Fibroblast of skin of left quadriceps (primary cell): ENCODE results near the gene STARD13.

Experiments used
- DNase-seq, 2 experiments: peaks; one replicate each; pipeline ENCODE4 v3.0.0-alpha.2; 2013; ENCODE audit warnings: low read depth in 2 of 2

Gene STARD13

GRCh38 chr13:33090755-33091414 lies 194.7 kb downstream of the STARD13 start:
- DNase-seq, result no peak

DNA sequence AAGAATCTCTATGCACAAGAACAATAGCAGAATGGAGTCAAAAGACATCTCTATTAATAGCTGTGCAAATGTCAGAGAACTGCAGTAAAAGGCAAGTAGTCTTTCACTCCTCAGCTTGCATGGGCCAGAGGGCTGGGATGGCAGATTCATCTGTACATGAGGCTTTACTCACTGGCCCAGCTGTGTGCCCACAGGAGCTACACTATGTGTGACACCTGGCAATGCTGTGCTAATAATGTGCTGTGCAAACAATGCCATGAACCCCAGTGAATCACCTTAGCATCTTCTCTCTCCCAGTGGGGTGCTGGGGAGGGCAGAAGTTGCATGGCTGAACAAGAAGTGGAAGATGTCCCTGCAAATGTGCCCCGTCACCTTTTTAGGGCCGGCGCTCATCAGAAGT lies 196.2 kb downstream of the STARD13 start:
- no peak for DNase-seq

- no peak for DNase-seq
Observed at GRCh38 chr13:33087790-33088189, 197.8 kb downstream of the STARD13 start.

DNA sequence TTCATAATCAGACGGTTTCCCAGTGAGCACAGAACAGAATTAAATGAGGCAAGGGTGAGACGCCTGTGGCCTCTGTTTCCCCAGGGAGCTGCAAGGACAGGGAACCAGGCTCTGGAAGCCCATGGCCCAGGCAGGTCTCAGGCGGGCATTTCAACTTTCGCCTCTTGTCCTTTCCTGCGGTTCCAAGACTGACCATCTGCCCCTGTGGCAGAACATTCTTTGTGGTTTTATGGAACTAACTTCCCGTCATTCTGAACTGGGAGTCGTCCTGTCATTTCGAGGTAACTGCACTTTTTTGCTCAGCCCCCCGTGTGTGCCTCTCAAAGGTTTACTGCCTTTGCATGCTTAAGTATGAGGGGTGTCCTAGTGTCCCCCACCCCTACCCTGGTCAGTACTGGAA lies 198.5 kb downstream of the STARD13 start:
- no peak for DNase-seq

DNA sequence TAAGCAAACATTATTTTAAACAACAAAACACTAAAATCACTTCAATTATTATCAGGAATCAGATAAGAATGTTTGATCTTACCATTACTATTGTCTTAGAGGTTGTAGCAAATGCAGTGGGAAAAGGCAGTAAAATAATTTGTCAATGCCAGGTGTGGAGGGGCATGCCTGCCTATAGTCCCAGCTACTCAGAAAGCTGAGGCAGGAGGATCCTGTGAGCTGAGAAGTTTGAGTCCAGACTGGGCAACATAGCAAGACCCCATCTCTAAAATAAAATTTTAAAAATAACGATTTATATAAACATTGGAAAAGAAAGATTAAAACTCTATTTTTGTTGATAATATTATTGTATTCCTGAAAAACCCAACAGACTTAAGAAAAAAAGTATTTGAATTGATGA lies 202.5 kb downstream of the STARD13 start:
- DNase-seq, result no peak

DNA sequence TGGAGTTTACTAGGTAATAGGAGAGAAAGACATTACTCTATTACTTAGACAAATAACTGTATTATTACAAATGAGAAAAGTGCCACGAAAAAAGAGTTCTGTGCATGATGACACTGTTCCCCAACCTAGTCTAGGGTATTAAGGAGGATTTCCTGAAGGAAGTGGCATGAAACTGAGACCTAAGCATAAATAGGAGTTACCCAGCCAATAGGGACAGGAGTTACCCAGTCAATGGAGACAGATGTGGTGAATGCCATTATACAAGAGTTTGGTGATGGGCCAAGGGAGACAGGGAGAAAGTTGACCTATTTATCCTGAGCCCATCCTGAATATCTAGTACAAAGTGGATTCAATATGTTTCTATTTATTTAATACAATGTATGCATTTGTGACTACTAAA lies 203.9 kb downstream of the STARD13 start:
- no peak for DNase-seq

- DNase-seq, result no peak
Observed at GRCh38 chr13:33080972-33081590, 204.5 kb downstream of the STARD13 start.

- no peak for DNase-seq
Observed at GRCh38 chr13:33079960-33080359, 205.6 kb downstream of the STARD13 start.

DNA sequence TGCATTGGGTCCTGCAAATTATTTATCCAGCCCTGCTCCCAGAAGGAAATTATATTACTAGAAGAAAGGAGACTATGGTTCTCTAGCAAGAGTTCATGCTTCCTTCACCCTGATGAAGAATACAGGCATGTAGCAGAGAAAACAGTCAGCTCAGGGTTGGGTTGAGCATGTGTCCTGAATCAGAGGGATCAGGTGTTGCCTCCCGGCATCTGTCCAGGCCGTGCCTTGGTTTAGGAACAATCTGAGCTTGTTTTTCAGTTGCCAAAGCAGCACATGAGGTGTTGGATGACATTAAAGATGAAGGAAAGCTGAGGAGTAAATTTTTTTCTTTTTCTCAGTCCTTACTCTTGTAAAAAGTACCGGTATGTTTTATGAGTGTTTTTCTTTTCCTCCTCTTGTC lies 207.3 kb downstream of the STARD13 start:
- DNase-seq, result no peak

DNA sequence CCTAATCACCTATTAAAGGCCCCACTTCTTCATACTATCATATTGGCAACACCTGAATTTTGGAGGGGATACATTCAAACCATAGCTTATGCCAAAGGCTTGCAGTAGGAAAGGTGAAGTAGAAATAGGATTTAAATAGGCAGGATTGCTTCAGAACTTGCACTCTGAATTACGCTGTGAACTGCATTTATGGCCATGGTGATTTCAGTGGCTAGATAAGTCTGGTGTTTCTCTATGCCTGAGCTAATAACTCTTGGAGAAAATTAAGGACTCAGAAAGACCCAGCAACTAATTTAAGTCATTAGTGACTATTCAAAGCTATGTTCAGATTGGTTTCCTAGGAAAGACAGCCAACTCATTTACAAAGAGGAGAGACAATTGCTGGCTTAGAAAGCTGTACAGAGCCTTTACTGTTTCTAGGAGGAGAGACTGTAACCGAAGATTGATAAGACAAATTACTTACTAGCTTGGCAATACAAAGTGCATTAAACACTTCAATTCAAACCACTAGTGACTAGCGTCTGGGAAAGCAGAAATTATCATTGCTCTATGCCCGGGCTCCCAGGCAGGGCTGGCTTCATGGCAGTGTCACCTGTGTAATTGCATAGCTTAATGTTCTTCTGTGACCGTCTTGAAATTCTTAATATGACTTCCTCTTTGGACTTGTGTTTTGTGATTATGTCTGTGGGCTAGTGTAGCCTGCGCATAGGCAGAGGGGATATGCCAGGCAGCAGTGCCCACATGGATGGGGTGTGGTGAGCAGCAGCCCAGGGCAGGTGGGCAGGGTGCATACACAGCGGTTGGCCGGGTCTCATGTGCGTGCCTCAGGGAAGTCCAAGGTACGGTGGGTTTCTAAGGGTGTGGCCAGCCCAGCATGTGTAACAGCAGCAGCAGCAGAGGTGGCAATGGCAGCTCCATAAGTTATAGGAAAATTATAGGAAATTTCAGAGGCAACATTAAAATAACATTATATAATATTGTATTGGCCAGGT lies 209.3 kb downstream of the STARD13 start:
- no peak for DNase-seq

- DNase-seq, result no peak
Observed at GRCh38 chr13:33073338-33073737, 212.2 kb downstream of the STARD13 start.

GRCh38 chr13:33072759-33073158 lies 212.8 kb downstream of the STARD13 start:
- DNase-seq, result no peak

- no peak for DNase-seq
Observed at GRCh38 chr13:33072282-33072681, 213.3 kb downstream of the STARD13 start.

DNA sequence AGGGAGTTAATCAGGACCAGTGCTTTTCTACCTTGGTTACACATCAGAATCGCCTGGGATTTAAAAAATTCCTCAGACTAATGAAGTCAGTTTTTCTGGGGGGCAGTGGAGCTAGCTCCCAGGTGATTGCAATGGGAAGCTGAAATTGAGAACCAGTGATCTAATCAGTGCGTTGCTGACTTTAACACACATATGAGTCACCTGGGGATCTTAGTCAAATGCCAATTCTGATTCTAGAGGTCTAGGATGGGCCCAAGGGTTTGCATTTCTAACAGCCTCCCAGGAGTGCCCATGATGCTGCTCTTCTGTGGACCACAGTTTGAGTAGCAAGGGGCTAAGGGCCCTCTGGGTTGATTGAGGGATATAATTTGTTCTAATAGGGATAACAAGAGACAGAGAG lies 214.8 kb downstream of the STARD13 start:
- no peak for DNase-seq

- no peak for DNase-seq
Observed at GRCh38 chr13:33069365-33069764, 216.2 kb downstream of the STARD13 start.

GRCh38 chr13:33066329-33066728 lies 219.2 kb downstream of the STARD13 start:
- DNase-seq, result no peak

- DNase-seq, result no peak
Observed at GRCh38 chr13:33060815-33061214, 224.7 kb downstream of the STARD13 start.

GRCh38 chr13:33058776-33059327 lies 226.7 kb downstream of the STARD13 start:
- no peak for DNase-seq

DNA sequence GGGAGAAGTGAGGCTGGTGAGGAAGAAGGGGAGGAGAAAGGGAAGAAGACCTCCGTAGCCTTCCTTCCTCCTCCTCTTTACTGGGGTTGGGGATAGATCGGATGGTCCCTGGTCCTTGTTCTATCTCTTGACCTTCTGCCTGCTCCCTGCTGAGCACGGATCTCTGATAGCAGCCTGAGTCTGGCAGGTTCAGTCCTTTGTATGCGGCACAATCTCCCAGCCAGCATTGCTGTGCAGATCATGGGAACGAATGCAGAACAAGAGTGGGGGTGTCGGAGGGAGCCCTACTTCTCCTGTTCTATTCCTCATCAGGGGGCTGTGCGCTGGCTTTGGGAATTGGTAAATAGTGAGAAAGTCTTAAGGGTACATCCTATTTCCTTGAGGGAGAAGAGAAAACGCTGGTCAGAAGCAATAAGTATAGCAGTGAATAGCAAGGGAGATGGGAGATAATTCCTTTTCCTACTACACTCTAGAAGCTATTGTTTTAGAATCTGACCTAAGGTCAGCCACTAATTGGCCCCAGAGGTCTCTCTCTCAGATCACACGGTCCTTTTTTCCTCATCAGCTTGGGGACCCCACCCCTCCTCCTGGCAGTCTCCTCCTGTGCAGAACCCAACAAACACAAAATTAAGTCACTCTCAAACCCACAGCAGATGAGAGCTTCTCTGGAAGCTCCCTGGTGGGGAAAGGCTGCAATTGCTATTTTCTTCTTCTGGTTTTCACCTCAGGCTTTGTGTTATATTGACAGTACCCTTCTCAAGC lies 228.4 kb downstream of the STARD13 start:
- DNase-seq, result no peak

DNA sequence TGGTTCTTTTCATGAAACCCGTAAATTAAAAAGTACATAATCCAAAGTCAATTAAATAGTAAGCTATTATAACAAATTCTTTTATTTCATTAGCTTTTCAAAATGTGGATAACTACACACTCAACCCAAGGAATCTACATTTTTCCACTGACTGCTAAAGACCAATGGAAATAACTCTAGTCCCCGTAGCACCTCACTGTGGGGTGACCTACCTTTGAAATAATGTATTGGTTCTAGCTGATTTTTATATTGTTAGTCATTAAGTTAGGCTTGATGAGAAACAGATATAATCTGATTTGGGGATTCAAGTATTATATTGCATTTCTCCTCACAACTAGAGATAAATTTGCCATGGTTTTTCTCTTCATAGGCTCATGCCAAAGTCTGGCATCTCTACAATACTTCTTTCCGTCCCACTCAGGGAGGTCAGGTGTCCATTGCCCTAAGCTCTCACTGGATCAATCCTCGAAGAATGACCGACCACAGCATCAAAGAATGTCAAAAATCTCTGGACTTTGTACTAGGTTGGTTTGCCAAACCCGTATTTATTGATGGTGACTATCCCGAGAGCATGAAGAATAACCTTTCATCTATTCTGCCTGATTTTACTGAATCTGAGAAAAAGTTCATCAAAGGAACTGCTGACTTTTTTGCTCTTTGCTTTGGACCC lies 232.0 kb downstream of the STARD13 start:
- DNase-seq, result no peak
